Measurements from ENCODE around the gene ZNF679. TPM values are rescaled to one million over a fixed set of nuclear protein-coding genes. Genes with fewer than 3 reads are reported as not detected.

The ZNF679 gene
- total RNA-seq, 1 donor from 2014 or later = not detected

DNA sequence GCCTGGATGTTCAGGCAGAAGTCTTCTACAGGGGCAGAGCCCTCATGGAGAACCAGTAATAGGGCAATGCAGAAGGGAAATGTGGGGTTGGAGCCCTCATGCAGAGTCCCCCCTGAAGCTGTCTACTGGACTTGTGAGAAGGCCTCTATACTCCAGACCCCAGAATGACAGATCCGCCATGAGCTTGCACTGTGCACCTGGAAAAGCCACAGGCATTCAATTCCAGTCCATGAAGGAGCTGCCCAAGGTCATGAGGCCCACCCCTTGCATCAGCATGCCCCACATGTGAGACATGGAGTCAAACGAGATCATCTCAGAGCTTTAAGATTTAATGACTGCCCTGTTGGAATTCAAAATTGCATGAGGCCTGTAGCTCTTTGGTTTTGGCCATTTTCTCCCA, 4.9 kb upstream of the ZNF679 start:
- Mint-ChIP-seq H3K27me3 (ENCODE audit: insufficient read depth, low read depth) (peaks cover 2% of the 10 kb centered on the region), H3K36me3 (no peaks in the 10 kb centered on the region), H3K9me3 (peaks cover 59% of the 10 kb centered on the region), H3K27ac (no peak overlapping the region), H3K4me1 (no peaks in the 10 kb centered on the region), H3K4me3 (no peak overlapping the region)
- Histone ChIP-seq H4K20me1 (ENCODE audit: low read depth) (no peaks in the 10 kb centered on the region), H3K4me1 (no peaks in the 10 kb centered on the region), H3K9me3 (ENCODE audit: low read depth) (peaks cover 36% of the 10 kb centered on the region), H2AFZ (replicated peaks) (no peak overlapping the region), H3K9ac (no peak overlapping the region), H3K27me3 (no peaks in the 10 kb centered on the region), H3K79me2 (ENCODE audit: low read depth) (no peaks in the 10 kb centered on the region), H3K4me3 (no peak overlapping the region), H3K36me3 (no peaks in the 10 kb centered on the region), H3F3A (ENCODE audit: low read depth) (no peaks in the 10 kb centered on the region), H3K27ac (no peak overlapping the region), H3K4me2 (no peak overlapping the region)
- TF ChIP-seq EZH2 (IDR thresholded peaks at IDR 0.05) (no peak), EZH2phosphoT487 (IDR thresholded peaks at IDR 0.05) (no peak), CTCF (IDR thresholded peaks at IDR 0.05) (no peak)
- DNase-seq (ENCODE audit: low spot score) = no peak

GRCh38 chr7:64266341-64266919, 38.2 kb downstream of the ZNF679 start:
- Histone ChIP-seq H3K27me3 (no peaks in the 10 kb centered on the region), H3K4me1 (no peaks in the 10 kb centered on the region), H4K20me1 (ENCODE audit: low read depth) (no peaks in the 10 kb centered on the region), H3K4me3 (no peak overlapping the region), H3K9ac (no peak overlapping the region), H2AFZ (replicated peaks) (no peak overlapping the region), H3K36me3 (no peaks in the 10 kb centered on the region), H3K79me2 (ENCODE audit: low read depth) (no peaks in the 10 kb centered on the region), H3K9me3 (ENCODE audit: low read depth) (peaks cover 67% of the 10 kb centered on the region), H3F3A (ENCODE audit: low read depth) (no peaks in the 10 kb centered on the region), H3K27ac (no peak overlapping the region), H3K4me2 (no peak overlapping the region)
- no peaks in the 10 kb centered on the region for H3K36me3 Mint-ChIP-seq
- no peaks in the 10 kb centered on the region for H3K27me3 Mint-ChIP-seq (ENCODE audit: insufficient read depth, low read depth)
- H3K4me1 Mint-ChIP-seq = no peaks in the 10 kb centered on the region
- no peak overlapping the region for H3K4me3 Mint-ChIP-seq
- no peak for DNase-seq (ENCODE audit: low spot score)
- TF ChIP-seq EZH2 (IDR thresholded peaks at IDR 0.05) = no peak
- TF ChIP-seq EZH2phosphoT487 (IDR thresholded peaks at IDR 0.05) = no peak
- no peak for TF ChIP-seq CTCF (IDR thresholded peaks at IDR 0.05)
- no peak overlapping the region for H3K27ac Mint-ChIP-seq
- peaks cover 45% of the 10 kb centered on the region for H3K9me3 Mint-ChIP-seq

- H3K36me3 Mint-ChIP-seq = no peaks in the 10 kb centered on the region
- no peaks in the 10 kb centered on the region for H3K4me1 Mint-ChIP-seq
- Histone ChIP-seq H2AFZ (replicated peaks) (no peak overlapping the region), H3K27ac (no peak overlapping the region), H3K27me3 (no peaks in the 10 kb centered on the region), H3K79me2 (ENCODE audit: low read depth) (no peaks in the 10 kb centered on the region), H4K20me1 (ENCODE audit: low read depth) (no peaks in the 10 kb centered on the region), H3K36me3 (no peaks in the 10 kb centered on the region), H3K9me3 (ENCODE audit: low read depth) (peaks cover 31% of the 10 kb centered on the region), H3F3A (ENCODE audit: low read depth) (no peaks in the 10 kb centered on the region), H3K4me1 (no peaks in the 10 kb centered on the region), H3K4me2 (no peak overlapping the region), H3K4me3 (no peak overlapping the region), H3K9ac (no peak overlapping the region)
- no peak overlapping the region for H3K4me3 Mint-ChIP-seq
- peaks cover 33% of the 10 kb centered on the region for H3K9me3 Mint-ChIP-seq
- no peak overlapping the region for H3K27ac Mint-ChIP-seq
- no peaks in the 10 kb centered on the region for H3K27me3 Mint-ChIP-seq (ENCODE audit: insufficient read depth, low read depth)
- TF ChIP-seq EZH2phosphoT487 (IDR thresholded peaks at IDR 0.05) (no peak), EZH2 (IDR thresholded peaks at IDR 0.05) (no peak), CTCF (IDR thresholded peaks at IDR 0.05) (no peak)
- no peak for DNase-seq (ENCODE audit: low spot score)
Measured at GRCh38 chr7:64277630-64278029, 49.4 kb downstream of the ZNF679 start.

All from neural progenitor cell (in vitro differentiated cells).